Vagina (tissue), 2 donors: ENCODE measurements around the gene HARS2. TPM values are rescaled to one million over a fixed set of nuclear protein-coding genes. Genes with fewer than 3 reads are reported as not detected.
"Not testable (repeated sequence)": the region's sequence is repeated elsewhere in the genome, so short reads cannot be mapped to it uniquely, and the experiment has no call there.

Experiments used
- DNase-seq, 2 donors: peaks; one replicate each; pipeline ENCODE4 v3.0.0-alpha.2; 2017; ENCODE audit errors: extremely low spot score in 2 of 2
- H3K27ac ChIP-seq: fragments of 200-600 bp; sonication (generic); one replicate; pipeline ENCODE4 v1.5.1; 2019
- H3K27me3 ChIP-seq: fragments of 200-600 bp; sonication (generic); one replicate; pipeline ENCODE4 v1.5.1; 2019
- H3K36me3 ChIP-seq, 2 donors: fragments of 200-600 bp; sonication (generic); one replicate each; pipeline ENCODE4 v1.5.1; 2017 to 2019
- H3K4me1 ChIP-seq: fragments of 200-600 bp; sonication (generic); one replicate; pipeline ENCODE4 v1.5.1; 2019
- H3K4me3 ChIP-seq, 2 donors: fragments of 200-600 bp; sonication (generic); 1 replicate in 1 of 2; 2 replicates in 1 of 2; pipeline ENCODE4 v1.5.1; 2016 to 2019
- H3K9me3 ChIP-seq: fragments of 200-600 bp; sonication (generic); one replicate; pipeline ENCODE4 v1.5.1; 2019
- CTCF ChIP-seq, 3 experiments: fragments of 450-650 bp in 2 of 3; fragments of 200-600 bp in 1 of 3; sonication (generic) in 1 of 3; IDR thresholded peaks; one replicate each; pipeline ENCODE4 v1.5.1; 2017 to 2019; ENCODE audit warnings: antibody characterized with exemption in 3 of 3, mild to moderate bottlenecking in 2 of 3, moderate library complexity in 2 of 3
- POLR2A ChIP-seq, 2 donors: fragments of 450-650 bp; IDR thresholded peaks; one replicate each; pipeline ENCODE4 v1.6.1; 2017; ENCODE audit warnings: antibody characterized with exemption in 2 of 2, mild to moderate bottlenecking in 2 of 2, moderate library complexity in 2 of 2
- POLR2AphosphoS5 ChIP-seq, 2 donors: sonication (generic); formaldehyde crosslinking; IDR thresholded peaks; one replicate each; pipeline ENCODE4 v1.9.0; 2017; ENCODE audit warnings: antibody characterized with exemption in 2 of 2, mild to moderate bottlenecking in 2 of 2, low read depth in 1 of 2; ENCODE audit not compliant: insufficient read depth in 1 of 2
- intact Hi-C: fragments of 100-400 bp; cut with DNase I; formaldehyde crosslinking; loops from one replicate; pipeline ENCODE4 v1.15.1; 2023
- total RNA-seq: library from RNA; depleted of rRNA; stranded (reverse); fragments of >200 nt; gene quantifications from one replicate; pipeline ENCODE4 v1.2.3, GENCODE V29; 2016

HARS2 gene
- total RNA-seq, 1 donor from 2014 or later = 46.2 TPM

GRCh38 chr5:140664030-140664358, 27.3 kb upstream of the HARS2 start:
- peaks cover 0 to 44% of the 10 kb centered on the region in 2 donors for H3K36me3 ChIP-seq
- H3K9me3 ChIP-seq = no peaks in the 10 kb centered on the region
- H3K27me3 ChIP-seq = no peaks in the 10 kb centered on the region
- DNase-seq = no peak
- peak overlapping the region; percentile 76 to 86 for H3K4me3 ChIP-seq
- H3K27ac ChIP-seq = peak overlapping the region; percentile 78
- intact Hi-C loops = no loop called here
- TF ChIP-seq POLR2A (IDR thresholded peaks at IDR 0.05) (no peak), CTCF (IDR thresholded peaks at IDR 0.05) (no peak), POLR2AphosphoS5 (IDR thresholded peaks at IDR 0.05; ENCODE audit: insufficient read depth in 1 of 2, low read depth in 1 of 2) (no peak)
- H3K4me1 ChIP-seq = peaks cover 25% of the 10 kb centered on the region

GRCh38 chr5:140664359-140665119, 26.7 kb upstream of the HARS2 start, which contains the start of gene WDR55:
Gene WDR55 (plus strand): TSS chr5:140664904. CDS start chr5:140664913, 9 bp downstream.
- Histone ChIP-seq H3K36me3 (peaks cover 0 to 44% of the 10 kb centered on the region in 2 donors), H3K4me1 (peaks cover 25% of the 10 kb centered on the region), H3K4me3 (peak within 1 kb of the TSS; percentile 76 to 86), H3K27ac (peak within 1 kb of the TSS; percentile 78), H3K27me3 (no peaks in the 10 kb centered on the region), H3K9me3 (no peaks in the 10 kb centered on the region)
- TF ChIP-seq POLR2AphosphoS5 (IDR thresholded peaks at IDR 0.05; ENCODE audit: insufficient read depth in 1 of 2, low read depth in 1 of 2) = peak; percentile 95 to 96
- TF ChIP-seq POLR2A (IDR thresholded peaks at IDR 0.05) = peak in 1 of 2 donors; percentile 65
- no peak for TF ChIP-seq CTCF (IDR thresholded peaks at IDR 0.05)
- DNase-seq = peak in 1 of 2 donors; percentile 97
- intact Hi-C loops = no loop called here

- intact Hi-C loops, H3K27me3 ChIP-seq, H3K27ac ChIP-seq, H3K4me3 ChIP-seq, DNase-seq, H3K9me3 ChIP-seq: not testable (repeated sequence)
- peaks cover 0 to 47% of the 10 kb centered on the region in 2 donors for H3K36me3 ChIP-seq
- H3K4me1 ChIP-seq = peaks cover 22% of the 10 kb centered on the region
These were observed 20.2 kb upstream of the HARS2 start for GRCh38 chr5:140671035-140671434.

GRCh38 chr5:140671472-140672125, 19.7 kb upstream of the HARS2 start:
- no peak overlapping the region for H3K4me3 ChIP-seq
- peaks cover 17% of the 10 kb centered on the region for H3K4me1 ChIP-seq
- DNase-seq = no peak
- H3K9me3 ChIP-seq = no peaks in the 10 kb centered on the region
- intact Hi-C loops = no loop called here
- no peak for TF ChIP-seq CTCF (IDR thresholded peaks at IDR 0.05)
- no peak for TF ChIP-seq POLR2AphosphoS5 (IDR thresholded peaks at IDR 0.05; ENCODE audit: insufficient read depth in 1 of 2, low read depth in 1 of 2)
- TF ChIP-seq POLR2A (IDR thresholded peaks at IDR 0.05) = no peak
- H3K27me3 ChIP-seq = no peaks in the 10 kb centered on the region
- H3K36me3 ChIP-seq = peaks cover 0 to 53% of the 10 kb centered on the region in 2 donors
- H3K27ac ChIP-seq = no peak overlapping the region

- Histone ChIP-seq H3K36me3 (peaks cover 0 to 63% of the 10 kb centered on the region in 2 donors), H3K4me1 (peaks cover 7% of the 10 kb centered on the region), H3K9me3 (no peaks in the 10 kb centered on the region), H3K27ac (no peak overlapping the region), H3K27me3 (no peaks in the 10 kb centered on the region), H3K4me3 (peak overlapping the region; percentile 20 to 25)
- TF ChIP-seq POLR2A (IDR thresholded peaks at IDR 0.05) (no peak), CTCF (IDR thresholded peaks at IDR 0.05) (no peak), POLR2AphosphoS5 (IDR thresholded peaks at IDR 0.05; ENCODE audit: insufficient read depth in 1 of 2, low read depth in 1 of 2) (no peak)
- intact Hi-C loops = no loop called here
- DNase-seq = no peak
These were observed 18.6 kb upstream of the HARS2 start for GRCh38 chr5:140672455-140673186.
